ENCODE measurements around the gene ARSJ.

DNA sequence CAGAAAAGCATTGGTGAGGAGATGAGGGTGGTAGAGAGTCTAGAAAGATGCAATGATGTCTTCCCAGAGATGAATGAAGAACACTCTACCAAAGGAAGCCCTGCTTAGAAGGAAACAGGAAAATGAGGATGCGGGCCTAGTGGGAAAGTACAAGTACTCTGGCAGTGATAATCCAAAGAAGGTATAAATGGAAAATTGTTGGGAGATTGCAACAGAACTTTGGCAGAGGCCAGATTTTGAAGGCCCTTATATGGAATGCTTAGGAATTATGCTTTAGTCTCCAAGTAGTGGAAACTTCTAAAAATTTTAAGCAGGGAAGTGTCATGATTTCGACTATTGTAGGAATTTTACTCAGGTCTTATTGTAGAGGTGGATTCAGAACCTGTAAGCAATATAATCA is 11.0 kb downstream of the ARSJ start:
- TF ChIP-seq, protein P1, sequence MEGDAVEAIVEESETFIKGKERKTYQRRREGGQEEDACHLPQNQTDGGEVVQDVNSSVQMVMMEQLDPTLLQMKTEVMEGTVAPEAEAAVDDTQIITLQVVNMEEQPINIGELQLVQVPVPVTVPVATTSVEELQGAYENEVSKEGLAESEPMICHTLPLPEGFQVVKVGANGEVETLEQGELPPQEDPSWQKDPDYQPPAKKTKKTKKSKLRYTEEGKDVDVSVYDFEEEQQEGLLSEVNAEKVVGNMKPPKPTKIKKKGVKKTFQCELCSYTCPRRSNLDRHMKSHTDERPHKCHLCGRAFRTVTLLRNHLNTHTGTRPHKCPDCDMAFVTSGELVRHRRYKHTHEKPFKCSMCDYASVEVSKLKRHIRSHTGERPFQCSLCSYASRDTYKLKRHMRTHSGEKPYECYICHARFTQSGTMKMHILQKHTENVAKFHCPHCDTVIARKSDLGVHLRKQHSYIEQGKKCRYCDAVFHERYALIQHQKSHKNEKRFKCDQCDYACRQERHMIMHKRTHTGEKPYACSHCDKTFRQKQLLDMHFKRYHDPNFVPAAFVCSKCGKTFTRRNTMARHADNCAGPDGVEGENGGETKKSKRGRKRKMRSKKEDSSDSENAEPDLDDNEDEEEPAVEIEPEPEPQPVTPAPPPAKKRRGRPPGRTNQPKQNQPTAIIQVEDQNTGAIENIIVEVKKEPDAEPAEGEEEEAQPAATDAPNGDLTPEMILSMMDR (optimal IDR thresholded peaks at IDR 0.05 in 1 of 3, IDR thresholded peaks at IDR 0.05 in 1 of 3, conservative IDR thresholded peaks at IDR 0.05 in 1 of 3; ENCODE audit: extremely low read depth in 1 of 3, insufficient read depth in 2 of 3, low read length in 3 of 3), result no peak
- no peak for TF ChIP-seq EZH2 (IDR thresholded peaks at IDR 0.05; ENCODE audit: low read length)

All from keratinocyte (primary cell).